ENCODE data around the gene PPP1R16B.
A peak's percentile ranks its signal among the peaks of the same experiment; 100 is the strongest.

PPP1R16B gene

GRCh38 chr20:38804682-38805501 is 605 bp upstream of the PPP1R16B start:
- Histone ChIP-seq H3K9ac (peak overlapping the region; percentile 71 to 85 (median 79)), H3K4me1 (peaks cover 26 to 60% (median 54%) of the 10 kb centered on the region in 10 experiments), H4K20me1 (peaks cover 0 to 14% (median 0%) of the 10 kb centered on the region in 11 experiments; a peak in 5 of 22 replicates), H3K27me3 (peaks cover 0 to 9% (median 0%) of the 10 kb centered on the region in 11 experiments; a peak in 2 of 22 replicates), H3K9me3 (replicated peaks in 1 of 11) (no peaks in the 10 kb centered on the region), H3K4me3 (peak overlapping the region; percentile 73 to 84 (median 76)), H3K27ac (peak overlapping the region; percentile 47 to 93 (median 87); a peak in 21 of 22 replicates), H3K36me3 (no peaks in the 10 kb centered on the region), H3K4me2 (peak overlapping the region; percentile 94 to 100 (median 99))
- TF ChIP-seq Cebpa-rat (IDR thresholded peaks at IDR 0.05) = no peak

GRCh38 chr20:38805958-38806854 is 709 bp downstream of the PPP1R16B start:
- Histone ChIP-seq H3K9me3 (replicated peaks in 1 of 11) (no peaks in the 10 kb centered on the region), H3K4me3 (peak overlapping the region; percentile 73 to 84 (median 76)), H3K9ac (peak overlapping the region; percentile 71 to 85 (median 79)), H3K27me3 (peaks cover 0 to 9% (median 0%) of the 10 kb centered on the region in 11 experiments; a peak in 2 of 22 replicates), H3K4me2 (peak overlapping the region; percentile 94 to 100 (median 99)), H4K20me1 (peaks cover 0 to 20% (median 0%) of the 10 kb centered on the region in 11 experiments; a peak in 5 of 22 replicates), H3K36me3 (no peaks in the 10 kb centered on the region), H3K27ac (peak overlapping the region in 10 of 11 experiments; percentile 66 to 93 (median 87); a peak in 21 of 22 replicates), H3K4me1 (peaks cover 36 to 73% (median 67%) of the 10 kb centered on the region in 10 experiments)
- no peak for TF ChIP-seq Cebpa-rat (IDR thresholded peaks at IDR 0.05)

GRCh38 chr20:38806855-38807655 is 1.6 kb downstream of the PPP1R16B start:
- Histone ChIP-seq H3K27me3 (peaks cover 0 to 9% (median 0%) of the 10 kb centered on the region in 11 experiments; a peak in 2 of 22 replicates), H3K4me2 (peak overlapping the region; percentile 94 to 100 (median 99)), H3K27ac (peak overlapping the region in 9 of 11 experiments; percentile 82 to 93 (median 87); a peak in 18 of 22 replicates), H3K9ac (peak overlapping the region; percentile 71 to 85 (median 79); a peak in 21 of 22 replicates), H3K36me3 (no peaks in the 10 kb centered on the region), H4K20me1 (peaks cover 0 to 20% (median 0%) of the 10 kb centered on the region in 11 experiments; a peak in 5 of 22 replicates), H3K9me3 (replicated peaks in 1 of 11) (no peaks in the 10 kb centered on the region), H3K4me3 (peak overlapping the region; percentile 73 to 84 (median 76)), H3K4me1 (peaks cover 45 to 82% (median 75%) of the 10 kb centered on the region in 10 experiments)
- TF ChIP-seq Cebpa-rat (IDR thresholded peaks at IDR 0.05) = no peak

DNA sequence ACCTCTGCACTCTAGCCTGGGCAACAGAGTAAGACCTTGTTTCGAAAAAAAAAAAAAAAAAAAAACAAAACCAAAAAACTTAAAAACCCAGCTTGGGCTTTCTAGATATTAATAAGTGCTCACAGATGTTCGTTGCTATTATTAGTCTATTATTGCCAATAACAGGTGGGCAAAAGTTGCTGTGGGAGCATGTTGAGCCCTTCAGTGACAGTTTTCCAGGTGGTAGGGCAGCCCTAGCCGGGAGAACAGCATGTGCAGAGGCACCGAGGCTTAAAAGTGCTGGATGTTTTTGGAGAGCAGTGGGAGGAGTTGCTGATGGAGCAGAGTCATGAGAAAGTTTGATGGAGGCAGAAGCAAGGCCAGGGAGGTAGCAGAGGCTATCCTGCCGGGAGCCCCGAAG is 4.4 kb downstream of the PPP1R16B start:
- peaks cover 0 to 9% (median 0%) of the 10 kb centered on the region in 11 experiments; a peak in 2 of 22 replicates for H3K27me3 ChIP-seq
- peak overlapping the region in 8 of 11 experiments; percentile 6 to 77 (median 68); a peak in 9 of 22 replicates for H3K27ac ChIP-seq

DNA sequence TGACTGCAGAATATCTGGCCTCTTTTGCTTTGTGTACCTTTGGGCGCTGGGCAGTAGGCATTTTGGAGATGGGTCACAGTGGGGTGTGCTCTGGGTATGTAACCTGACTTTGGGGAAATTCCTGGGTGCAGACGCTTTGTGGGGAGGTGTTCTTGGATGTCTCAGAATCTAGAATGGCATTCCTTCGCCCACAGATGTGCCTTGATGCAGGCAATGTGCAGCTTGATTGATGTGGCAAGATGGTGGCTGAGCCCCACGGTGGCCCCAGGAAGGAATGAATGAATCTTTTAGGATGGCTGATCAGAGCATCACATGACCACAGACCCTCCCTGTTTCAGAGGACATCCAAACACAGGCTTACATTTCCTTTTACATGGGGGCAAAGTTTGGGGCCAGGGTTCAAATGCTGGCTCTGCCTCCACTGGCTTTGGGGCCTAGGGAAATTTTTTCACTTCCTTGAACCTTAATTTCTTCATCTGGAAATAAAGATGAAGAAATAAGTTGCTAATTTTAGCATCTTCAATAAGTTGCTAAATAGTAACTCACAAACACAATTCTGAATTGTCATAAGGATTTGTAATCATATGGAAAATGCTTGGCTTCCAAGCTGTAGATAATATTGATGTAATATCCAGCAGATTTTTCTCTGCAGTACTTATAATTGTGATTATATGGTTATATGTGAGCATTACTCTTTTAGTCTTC is 5.6 kb downstream of the PPP1R16B start:
- H3K9me3 ChIP-seq (replicated peaks in 1 of 11) = peaks cover 0 to 10% (median 0%) of the 10 kb centered on the region in 11 experiments; a peak in 4 of 22 replicates
- peaks cover 0 to 5% (median 0%) of the 10 kb centered on the region in 11 experiments; a peak in 1 of 22 replicates for H3K36me3 ChIP-seq
- H3K4me1 ChIP-seq = peaks cover 45 to 75% (median 72%) of the 10 kb centered on the region in 10 experiments
- H3K27me3 ChIP-seq = peaks cover 0 to 9% (median 0%) of the 10 kb centered on the region in 11 experiments; a peak in 2 of 22 replicates
- H3K4me2 ChIP-seq = peak overlapping the region; percentile 65 to 100 (median 99)
- H3K4me3 ChIP-seq = no peak overlapping the region
- peak overlapping the region in 9 of 11 experiments; percentile 40 to 77 (median 65); a peak in 19 of 22 replicates for H3K27ac ChIP-seq
- peaks cover 0 to 16% (median 0%) of the 10 kb centered on the region in 11 experiments; a peak in 5 of 22 replicates for H4K20me1 ChIP-seq
- no peak; a peak in 1 of 22 replicates for TF ChIP-seq Cebpa-rat (IDR thresholded peaks at IDR 0.05)
- H3K9ac ChIP-seq = peak overlapping the region in 7 of 11 experiments; percentile 21 to 58 (median 42); a peak in 7 of 22 replicates

More for the DNA sequence above, 4.4 kb downstream of the PPP1R16B start:
- peak overlapping the region in 9 of 11 experiments; percentile 94 to 100 (median 99); a peak in 18 of 22 replicates for H3K4me2 ChIP-seq
- H3K36me3 ChIP-seq = no peaks in the 10 kb centered on the region; a peak in 1 of 22 replicates
- no peak for TF ChIP-seq Cebpa-rat (IDR thresholded peaks at IDR 0.05)
- H3K9ac ChIP-seq = peak overlapping the region in 1 of 11 experiments; percentile 3; a peak in 1 of 22 replicates
- no peaks in the 10 kb centered on the region for H3K9me3 ChIP-seq (replicated peaks in 1 of 11)
- no peak overlapping the region for H3K4me3 ChIP-seq
- peaks cover 0 to 20% (median 0%) of the 10 kb centered on the region in 11 experiments; a peak in 5 of 22 replicates for H4K20me1 ChIP-seq
- H3K4me1 ChIP-seq = peaks cover 50 to 84% (median 77%) of the 10 kb centered on the region in 10 experiments

DNA sequence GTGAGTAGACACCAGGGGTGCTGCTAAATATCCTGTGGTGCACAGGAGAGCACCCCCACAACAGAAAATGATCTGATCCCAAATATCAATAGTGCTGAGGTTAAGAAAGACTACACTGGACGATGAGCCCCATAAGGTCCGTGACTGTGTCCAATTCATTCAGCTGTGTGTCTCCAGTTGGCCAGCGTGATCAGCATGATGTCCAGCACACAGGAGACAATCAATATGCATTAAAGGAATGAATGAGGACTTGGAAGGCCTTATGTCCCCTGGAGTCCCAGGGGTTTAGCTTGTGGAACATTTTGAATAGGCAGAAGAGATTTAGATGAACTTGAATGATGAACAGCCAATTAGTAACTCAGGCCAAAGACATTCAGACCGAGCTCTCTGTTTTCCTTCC is 6.3 kb downstream of the PPP1R16B start:
- peak overlapping the region in 10 of 11 experiments; percentile 26 to 77 (median 64); a peak in 19 of 22 replicates for H3K27ac ChIP-seq
- peaks cover 0 to 7% (median 0%) of the 10 kb centered on the region in 11 experiments; a peak in 2 of 22 replicates for H3K27me3 ChIP-seq
- H3K4me3 ChIP-seq = no peak overlapping the region
- H3K36me3 ChIP-seq = peaks cover 0 to 7% (median 0%) of the 10 kb centered on the region in 11 experiments; a peak in 3 of 22 replicates
- H3K9ac ChIP-seq = peak overlapping the region in 7 of 11 experiments; percentile 23 to 58 (median 42); a peak in 10 of 22 replicates
- H3K4me2 ChIP-seq = peak overlapping the region; percentile 65 to 100 (median 99)
- peaks cover 45 to 68% (median 67%) of the 10 kb centered on the region in 10 experiments for H3K4me1 ChIP-seq
- peaks cover 0 to 10% (median 0%) of the 10 kb centered on the region in 11 experiments; a peak in 5 of 22 replicates for H4K20me1 ChIP-seq
- no peak for TF ChIP-seq Cebpa-rat (IDR thresholded peaks at IDR 0.05)
- H3K9me3 ChIP-seq (replicated peaks in 1 of 11) = peaks cover 0 to 15% (median 5%) of the 10 kb centered on the region in 11 experiments; a peak in 10 of 22 replicates
